ENCODE measurements around the gene SRBD1. TPM values are rescaled to one million over a fixed set of nuclear protein-coding genes. Genes with fewer than 3 reads are reported as not detected.

SRBD1 gene, protein sequence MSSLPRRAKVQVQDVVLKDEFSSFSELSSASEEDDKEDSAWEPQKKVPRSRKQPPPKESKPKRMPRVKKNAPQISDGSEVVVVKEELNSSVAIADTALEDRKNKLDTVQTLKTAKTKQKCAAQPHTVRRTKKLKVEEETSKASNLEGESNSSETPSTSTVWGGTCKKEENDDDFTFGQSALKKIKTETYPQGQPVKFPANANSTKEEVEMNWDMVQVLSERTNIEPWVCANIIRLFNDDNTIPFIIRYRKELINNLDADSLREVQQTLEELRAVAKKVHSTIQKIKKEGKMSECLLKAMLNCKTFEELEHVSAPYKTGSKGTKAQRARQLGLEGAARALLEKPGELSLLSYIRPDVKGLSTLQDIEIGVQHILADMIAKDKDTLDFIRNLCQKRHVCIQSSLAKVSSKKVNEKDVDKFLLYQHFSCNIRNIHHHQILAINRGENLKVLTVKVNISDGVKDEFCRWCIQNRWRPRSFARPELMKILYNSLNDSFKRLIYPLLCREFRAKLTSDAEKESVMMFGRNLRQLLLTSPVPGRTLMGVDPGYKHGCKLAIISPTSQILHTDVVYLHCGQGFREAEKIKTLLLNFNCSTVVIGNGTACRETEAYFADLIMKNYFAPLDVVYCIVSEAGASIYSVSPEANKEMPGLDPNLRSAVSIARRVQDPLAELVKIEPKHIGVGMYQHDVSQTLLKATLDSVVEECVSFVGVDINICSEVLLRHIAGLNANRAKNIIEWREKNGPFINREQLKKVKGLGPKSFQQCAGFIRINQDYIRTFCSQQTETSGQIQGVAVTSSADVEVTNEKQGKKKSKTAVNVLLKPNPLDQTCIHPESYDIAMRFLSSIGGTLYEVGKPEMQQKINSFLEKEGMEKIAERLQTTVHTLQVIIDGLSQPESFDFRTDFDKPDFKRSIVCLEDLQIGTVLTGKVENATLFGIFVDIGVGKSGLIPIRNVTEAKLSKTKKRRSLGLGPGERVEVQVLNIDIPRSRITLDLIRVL
- 10 to 100 TPM; 19.4 to 20.0 TPM for total RNA-seq

- H3K27me3 Mint-ChIP-seq: no peaks in the 10 kb centered on the region
- ChIA-PET POLR2A (no interaction called here), CTCF (interaction anchor here (0.8 to 1.5 kb wide), 5 partner anchors 14 to 434 kb away, joined by 3 to 4 read pairs (median 3); no protein-coding TSS in a partner anchor)
- no peaks in the 10 kb centered on the region for H3K9me3 Mint-ChIP-seq
- peak within 1 kb of the TSS; percentile 99 for H3K4me3 Mint-ChIP-seq
- peak within 1 kb of the TSS; percentile 98 for H3K27ac Mint-ChIP-seq
- H3K4me1 Mint-ChIP-seq: peaks cover 25% of the 10 kb centered on the region
- H3K36me3 Mint-ChIP-seq (ENCODE audit: low read depth): no peaks in the 10 kb centered on the region
- DNase-seq: peak; percentile 90
Measured at GRCh38 chr2:45611020-45611859, at the start of gene SRBD1. SRBD1 (minus strand) TSS chr2:45611267; CDS start chr2:45605441, 5,826 bp downstream.

GRCh38 chr2:45654250-45654649 is 43.2 kb upstream of the SRBD1 start:
- Mint-ChIP-seq H3K4me1 (peaks cover 27% of the 10 kb centered on the region), H3K27ac (no peak overlapping the region), H3K4me3 (no peak overlapping the region), H3K36me3 (ENCODE audit: low read depth) (peaks cover 10% of the 10 kb centered on the region), H3K9me3 (no peaks in the 10 kb centered on the region), H3K27me3 (peaks cover 11% of the 10 kb centered on the region)
- no peak for DNase-seq
- ChIA-PET POLR2A (no interaction called here), CTCF (interaction anchor here (0.5 to 1.5 kb wide), 2 partner anchors 10 to 1267 kb away, joined by 3 to 4 read pairs; no protein-coding TSS in a partner anchor)

- Mint-ChIP-seq H3K4me3 (peak overlapping the region; percentile 77), H3K27me3 (peaks cover 11% of the 10 kb centered on the region), H3K36me3 (ENCODE audit: low read depth) (peaks cover 10% of the 10 kb centered on the region), H3K4me1 (peaks cover 29% of the 10 kb centered on the region), H3K27ac (no peak overlapping the region), H3K9me3 (no peaks in the 10 kb centered on the region)
- DNase-seq: no peak
- ChIA-PET POLR2A (no interaction called here), CTCF (interaction anchor here (0.5 to 1.8 kb wide), 4 partner anchors 9 to 1266 kb away, joined by 3 to 4 read pairs (median 4); no protein-coding TSS in a partner anchor)
Measured at GRCh38 chr2:45653122-45653913, 42.3 kb upstream of the SRBD1 start.

GRCh38 chr2:45652090-45653031 is 41.3 kb upstream of the SRBD1 start:
- no peaks in the 10 kb centered on the region for H3K9me3 Mint-ChIP-seq
- H3K27me3 Mint-ChIP-seq: peaks cover 11% of the 10 kb centered on the region
- ChIA-PET POLR2A (interaction anchor here (0.6 kb wide), 1 partner anchor 218 kb away, joined by 3 read pairs; no protein-coding TSS in a partner anchor), CTCF (interaction anchor here (0.6 to 1.8 kb wide), 3 partner anchors 8 to 118 kb away, joined by 3 to 4 read pairs (median 4); no protein-coding TSS in a partner anchor)
- peaks cover 37% of the 10 kb centered on the region for H3K4me1 Mint-ChIP-seq
- H3K27ac Mint-ChIP-seq: peak overlapping the region; percentile 85
- H3K36me3 Mint-ChIP-seq (ENCODE audit: low read depth): peaks cover 8% of the 10 kb centered on the region
- peak; percentile 20 for DNase-seq
- peak overlapping the region; percentile 77 for H3K4me3 Mint-ChIP-seq

DNA sequence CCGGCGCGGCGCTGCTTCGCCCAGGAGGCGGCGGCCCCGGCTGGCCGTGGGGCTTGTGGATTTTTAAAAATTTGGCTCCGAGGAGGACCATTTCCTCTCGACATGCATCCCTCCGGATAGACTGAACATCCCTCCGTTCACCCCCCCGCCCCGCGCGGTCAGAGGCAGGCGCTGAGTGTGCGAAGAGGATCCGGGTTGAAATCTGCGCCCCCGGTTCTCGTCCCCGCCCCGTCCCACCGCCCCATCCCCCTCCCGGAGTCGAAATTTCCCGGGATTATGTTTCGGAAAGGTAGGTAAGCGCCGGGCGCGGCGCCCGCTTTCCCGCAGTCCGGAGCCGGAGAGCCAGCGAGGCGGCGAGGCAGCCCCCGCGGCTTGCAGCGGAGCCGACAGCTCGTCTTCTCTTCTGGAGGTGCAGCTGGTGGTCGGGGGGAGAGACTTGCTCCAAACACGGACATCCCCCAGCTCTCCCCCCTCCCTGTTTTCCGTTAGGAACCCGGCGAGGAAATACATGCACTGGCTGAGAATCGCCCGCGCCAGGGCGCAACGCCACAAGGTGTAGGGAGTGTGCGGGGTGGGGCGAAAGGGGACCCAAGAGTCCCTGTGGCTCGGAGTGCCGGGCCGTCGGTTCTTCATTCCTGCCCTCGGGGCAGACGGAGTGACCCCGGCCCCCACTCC is 40.5 kb upstream of the SRBD1 start, which contains the start of gene PRKCE:
PRKCE (plus strand) TSS at position 261 of the 675 bp plus-strand sequence.
- peak; percentile 62 for DNase-seq
- ChIA-PET POLR2A (no interaction called here), CTCF (interaction anchor here (0.5 to 1.8 kb wide), 2 partner anchors 11 to 762 kb away, joined by 3 to 4 read pairs; no protein-coding TSS in a partner anchor)
- H3K27me3 Mint-ChIP-seq: peaks cover 11% of the 10 kb centered on the region
- peak within 1 kb of the TSS; percentile 89 for H3K4me3 Mint-ChIP-seq
- peaks cover 8% of the 10 kb centered on the region for H3K36me3 Mint-ChIP-seq (ENCODE audit: low read depth)
- peak within 1 kb of the TSS; percentile 97 for H3K27ac Mint-ChIP-seq
- no peaks in the 10 kb centered on the region for H3K9me3 Mint-ChIP-seq
- H3K4me1 Mint-ChIP-seq: peaks cover 37% of the 10 kb centered on the region

- Mint-ChIP-seq H3K4me3 (peak overlapping the region; percentile 89), H3K9me3 (no peaks in the 10 kb centered on the region), H3K27me3 (peaks cover 11% of the 10 kb centered on the region), H3K27ac (peak overlapping the region; percentile 97), H3K4me1 (peaks cover 37% of the 10 kb centered on the region), H3K36me3 (ENCODE audit: low read depth) (peaks cover 8% of the 10 kb centered on the region)
- peak; percentile 95 for DNase-seq
- ChIA-PET CTCF (interaction anchor here (0.5 kb wide), 1 partner anchor 762 kb away, joined by 3 read pairs; no protein-coding TSS in a partner anchor), POLR2A (no interaction called here)
Measured at GRCh38 chr2:45650851-45651414, 39.9 kb upstream of the SRBD1 start.

GRCh38 chr2:45649858-45650811 is 39.1 kb upstream of the SRBD1 start:
- H3K36me3 Mint-ChIP-seq (ENCODE audit: low read depth): peaks cover 8% of the 10 kb centered on the region
- peak overlapping the region; percentile 89 for H3K4me3 Mint-ChIP-seq
- DNase-seq: peak; percentile 61
- CTCF ChIA-PET: interaction anchor here (0.8 to 1.4 kb wide), 5 partner anchors 12 to 285 kb away, joined by 3 to 5 read pairs (median 3); no protein-coding TSS in a partner anchor
- peak overlapping the region; percentile 93 for H3K27ac Mint-ChIP-seq
- H3K27me3 Mint-ChIP-seq: peaks cover 14% of the 10 kb centered on the region
- H3K4me1 Mint-ChIP-seq: peaks cover 37% of the 10 kb centered on the region
- no peaks in the 10 kb centered on the region for H3K9me3 Mint-ChIP-seq
- POLR2A ChIA-PET: interaction anchor here (0.6 to 0.7 kb wide), 2 partner anchors 286 to 287 kb away, joined by 3 read pairs; no protein-coding TSS in a partner anchor

DNA sequence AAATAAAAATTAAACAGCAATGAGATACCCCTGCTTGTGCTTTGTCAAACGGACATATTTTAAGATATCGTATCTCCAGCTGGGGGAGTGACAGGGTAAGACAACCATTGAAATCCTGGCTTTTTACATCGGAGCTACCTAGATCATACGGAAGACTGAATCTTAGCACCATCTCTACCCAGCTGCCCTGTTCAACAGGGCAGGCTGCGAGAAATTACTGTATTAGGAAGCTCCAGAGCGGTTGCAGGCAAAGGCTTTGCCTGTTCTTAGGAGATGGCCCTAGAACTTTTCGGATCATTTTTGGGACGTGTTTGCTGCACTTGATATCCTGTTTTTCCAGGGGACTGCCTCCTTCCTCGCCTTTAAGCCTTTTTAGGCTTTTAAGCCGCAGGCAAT is 38.4 kb upstream of the SRBD1 start:
- POLR2A ChIA-PET: interaction anchor here (0.7 kb wide), 1 partner anchor 287 kb away, joined by 3 read pairs; no protein-coding TSS in a partner anchor
- Mint-ChIP-seq H3K36me3 (ENCODE audit: low read depth) (peaks cover 8% of the 10 kb centered on the region), H3K9me3 (no peaks in the 10 kb centered on the region), H3K27ac (peak overlapping the region; percentile 93), H3K4me3 (peak overlapping the region; percentile 89), H3K4me1 (peaks cover 37% of the 10 kb centered on the region), H3K27me3 (peaks cover 14% of the 10 kb centered on the region)
- no peak for DNase-seq
- CTCF ChIA-PET: interaction anchor here (0.8 to 1.4 kb wide), 5 partner anchors 11 to 286 kb away, joined by 3 to 5 read pairs (median 3); no protein-coding TSS in a partner anchor

DNA sequence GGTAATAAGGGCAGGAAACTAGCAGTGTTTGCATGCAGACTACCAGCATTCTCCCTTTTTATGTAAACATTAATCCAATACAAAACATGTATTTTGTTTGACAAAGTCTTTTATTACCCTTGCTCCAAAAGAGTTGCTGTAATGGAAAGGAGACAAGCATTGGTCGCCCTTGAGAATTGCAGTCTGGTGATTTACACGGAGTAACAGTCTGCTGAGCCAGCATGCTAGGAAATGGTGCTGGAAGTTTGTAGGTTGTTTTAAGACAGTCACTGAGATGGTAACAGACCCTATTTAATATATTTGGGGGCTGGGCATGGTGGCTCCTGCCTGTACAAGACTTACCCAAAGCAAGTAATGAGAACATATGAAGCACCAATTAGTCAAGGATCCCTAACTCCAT is 37.6 kb upstream of the SRBD1 start:
- Mint-ChIP-seq H3K4me1 (peaks cover 36% of the 10 kb centered on the region), H3K36me3 (ENCODE audit: low read depth) (peaks cover 4% of the 10 kb centered on the region), H3K4me3 (no peak overlapping the region), H3K9me3 (no peaks in the 10 kb centered on the region), H3K27me3 (peaks cover 17% of the 10 kb centered on the region), H3K27ac (no peak overlapping the region)
- CTCF ChIA-PET: interaction anchor here (1.3 kb wide), 1 partner anchor 10 kb away, joined by 4 read pairs; no protein-coding TSS in a partner anchor
- POLR2A ChIA-PET: no interaction called here
- DNase-seq: no peak
